Measurements from ENCODE around the gene ACTRT2.

Gene ACTRT2

GRCh38 chr1:3019007-3019515 is 2.2 kb upstream of the ACTRT2 start:
- no peak for DNase-seq

GRCh38 chr1:3019516-3020051 is 1.7 kb upstream of the ACTRT2 start:
- no peak for DNase-seq

- no peak for DNase-seq
Observed at GRCh38 chr1:3020263-3020909, 881 bp upstream of the ACTRT2 start.

GRCh38 chr1:3021801-3022401 is 634 bp downstream of the ACTRT2 start:
- DNase-seq: no peak

GRCh38 chr1:3022511-3022973 is 1.3 kb downstream of the ACTRT2 start:
- DNase-seq: no peak

GRCh38 chr1:3022976-3023375 is 1.7 kb downstream of the ACTRT2 start:
- no peak for DNase-seq

GRCh38 chr1:3024019-3024418 is 2.8 kb downstream of the ACTRT2 start:
- no peak for DNase-seq

GRCh38 chr1:3024588-3024987 is 3.3 kb downstream of the ACTRT2 start:
- no peak for DNase-seq

GRCh38 chr1:3026124-3026523 is 4.9 kb downstream of the ACTRT2 start:
- DNase-seq: no peak

GRCh38 chr1:3026581-3027391 is 5.5 kb downstream of the ACTRT2 start:
- DNase-seq: no peak

GRCh38 chr1:3027611-3028371 is 6.5 kb downstream of the ACTRT2 start:
- DNase-seq: no peak

- no peak for DNase-seq
Observed at GRCh38 chr1:3028531-3029282, 7.4 kb downstream of the ACTRT2 start.

- no peak for DNase-seq
Observed at GRCh38 chr1:3029481-3029961, 8.3 kb downstream of the ACTRT2 start.

GRCh38 chr1:3029991-3030662 is 8.9 kb downstream of the ACTRT2 start:
- DNase-seq: no peak

- no peak for DNase-seq
Observed at GRCh38 chr1:3030663-3031381, 9.6 kb downstream of the ACTRT2 start.

GRCh38 chr1:3031401-3032221 is 10.3 kb downstream of the ACTRT2 start:
- no peak for DNase-seq

GRCh38 chr1:3032371-3033039 is 11.2 kb downstream of the ACTRT2 start:
- no peak for DNase-seq

- peak; percentile 37 to 46 for DNase-seq
Observed at GRCh38 chr1:3033040-3033789, 11.9 kb downstream of the ACTRT2 start.
